Mucosa of descending colon (tissue), 3 donors: ENCODE measurements around the gene NRCAM. TPM values are rescaled to one million over a fixed set of nuclear protein-coding genes. Genes with fewer than 3 reads are reported as not detected.
A peak's percentile ranks its signal among the peaks of the same experiment; 100 is the strongest.

Experiments
- ATAC-seq: fragments of 200-7000 bp; cut with Tn5 transposase; one replicate; pipeline ENCODE4 v1.9.1; 2020; ENCODE audit warnings: mild to moderate bottlenecking, moderate library complexity
- DNase-seq, 3 donors: peaks; one replicate each; pipeline ENCODE4 v3.0.0-alpha.2; 2020
- H3K36me3 ChIP-seq: fragments of 200-600 bp; one replicate; pipeline ENCODE4 v1.8.0; 2021; ENCODE audit warnings: low read depth, mild to moderate bottlenecking
- H3K4me1 ChIP-seq: fragments of 200-600 bp; one replicate; pipeline ENCODE4 v1.8.0; 2021; ENCODE audit warnings: low read depth, mild to moderate bottlenecking
- H3K4me3 ChIP-seq: fragments of 200-600 bp; one replicate; pipeline ENCODE4 v1.8.0; 2021; ENCODE audit warnings: mild to moderate bottlenecking
- H3K9me3 ChIP-seq: fragments of 200-600 bp; one replicate; pipeline ENCODE4 v1.8.0; 2021; ENCODE audit warnings: mild to moderate bottlenecking
- intact Hi-C, 2 donors: fragments of 100-400 bp; cut with DNase I in 1 of 2; cut with micrococcal nuclease in 1 of 2; formaldehyde crosslinking; loops; one replicate each; pipeline versions ENCODE4 v1.11.0 to v1.11.1; 2022; cut with DNase I, micrococcal nuclease
- total RNA-seq, 3 donors: library from RNA; stranded (reverse); fragmentation: NEBNext Ultra II Directional in 2 of 3; extraction: Animal tissue kit (Norgen Biotek cat#: 25700) in 2 of 3; gene quantifications; one replicate each; pipeline versions ENCODE4 v1.2.1 to v1.2.4, GENCODE V29; 2021 to 2023
- TF ChIP-seq, protein P1 (sequence below): fragments of 200-600 bp; IDR thresholded peaks from one replicate; pipeline ENCODE4 v1.8.0; 2022; ENCODE audit warnings: antibody characterized with exemption, mild to moderate bottlenecking
- donor health status: DM: no; HTN: no; CAD: no; lungs with moderate emphysema.
- donor health status: DM: no; HTN: no; CAD: no.
- donor health status: DM: no; HTN: yes; CAD: no.

Gene NRCAM
- total RNA-seq, 3 donors from 2014 or later: 1.0 to 3.4 (median 2.3) TPM

DNA sequence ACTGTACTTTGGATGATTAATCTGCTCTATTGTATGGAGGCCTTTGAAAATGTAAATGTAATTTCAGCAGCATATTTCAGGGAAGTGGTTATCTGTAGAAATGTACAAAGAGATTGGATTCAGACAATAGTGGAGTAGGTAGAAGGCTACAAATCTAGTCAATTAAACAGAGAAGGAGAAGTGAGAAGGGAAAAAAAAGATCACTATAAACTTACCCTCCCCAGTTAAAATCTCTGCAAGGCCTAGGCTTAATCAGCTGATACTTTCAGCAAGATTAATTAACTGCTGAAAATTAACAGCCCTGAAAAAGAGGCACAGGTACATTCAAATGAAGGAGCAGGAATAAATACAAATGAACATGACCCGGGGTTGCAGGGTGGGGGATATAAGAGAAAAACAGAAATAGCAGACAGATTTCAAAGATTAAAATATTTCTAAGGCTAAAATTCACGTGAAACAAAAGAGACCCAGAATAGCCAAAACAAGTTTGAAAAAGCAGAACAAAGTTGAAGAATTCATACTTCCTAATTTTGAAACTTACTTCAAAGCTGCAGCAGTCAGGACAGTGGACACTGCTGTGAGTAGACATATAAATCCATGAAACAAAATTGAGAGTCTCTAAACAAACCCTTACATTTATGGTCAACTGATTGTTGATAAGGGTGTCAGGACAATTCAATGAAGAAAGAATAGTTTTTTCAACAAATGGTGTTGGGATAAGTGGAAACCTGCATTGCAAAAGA is 96.0 kb downstream of the NRCAM start:
- DNase-seq (no peak), ATAC-seq (no peak)
- Histone ChIP-seq H3K4me3 (no peak overlapping the region), H3K9me3 (no peaks in the 10 kb centered on the region), H3K36me3 (no peaks in the 10 kb centered on the region), H3K4me1 (no peaks in the 10 kb centered on the region)
- intact Hi-C loops: no loop called here
- TF ChIP-seq, protein P1, sequence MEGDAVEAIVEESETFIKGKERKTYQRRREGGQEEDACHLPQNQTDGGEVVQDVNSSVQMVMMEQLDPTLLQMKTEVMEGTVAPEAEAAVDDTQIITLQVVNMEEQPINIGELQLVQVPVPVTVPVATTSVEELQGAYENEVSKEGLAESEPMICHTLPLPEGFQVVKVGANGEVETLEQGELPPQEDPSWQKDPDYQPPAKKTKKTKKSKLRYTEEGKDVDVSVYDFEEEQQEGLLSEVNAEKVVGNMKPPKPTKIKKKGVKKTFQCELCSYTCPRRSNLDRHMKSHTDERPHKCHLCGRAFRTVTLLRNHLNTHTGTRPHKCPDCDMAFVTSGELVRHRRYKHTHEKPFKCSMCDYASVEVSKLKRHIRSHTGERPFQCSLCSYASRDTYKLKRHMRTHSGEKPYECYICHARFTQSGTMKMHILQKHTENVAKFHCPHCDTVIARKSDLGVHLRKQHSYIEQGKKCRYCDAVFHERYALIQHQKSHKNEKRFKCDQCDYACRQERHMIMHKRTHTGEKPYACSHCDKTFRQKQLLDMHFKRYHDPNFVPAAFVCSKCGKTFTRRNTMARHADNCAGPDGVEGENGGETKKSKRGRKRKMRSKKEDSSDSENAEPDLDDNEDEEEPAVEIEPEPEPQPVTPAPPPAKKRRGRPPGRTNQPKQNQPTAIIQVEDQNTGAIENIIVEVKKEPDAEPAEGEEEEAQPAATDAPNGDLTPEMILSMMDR: no peak

GRCh38 chr7:108358553-108358952 is 97.7 kb downstream of the NRCAM start:
- DNase-seq (peak in 1 of 3 donors; percentile 9), ATAC-seq (peak; percentile 93)
- TF ChIP-seq, protein P1: no peak
- Histone ChIP-seq H3K36me3 (no peaks in the 10 kb centered on the region), H3K4me1 (no peaks in the 10 kb centered on the region), H3K9me3 (no peaks in the 10 kb centered on the region), H3K4me3 (no peak overlapping the region)
- intact Hi-C loops: no loop called here

DNA sequence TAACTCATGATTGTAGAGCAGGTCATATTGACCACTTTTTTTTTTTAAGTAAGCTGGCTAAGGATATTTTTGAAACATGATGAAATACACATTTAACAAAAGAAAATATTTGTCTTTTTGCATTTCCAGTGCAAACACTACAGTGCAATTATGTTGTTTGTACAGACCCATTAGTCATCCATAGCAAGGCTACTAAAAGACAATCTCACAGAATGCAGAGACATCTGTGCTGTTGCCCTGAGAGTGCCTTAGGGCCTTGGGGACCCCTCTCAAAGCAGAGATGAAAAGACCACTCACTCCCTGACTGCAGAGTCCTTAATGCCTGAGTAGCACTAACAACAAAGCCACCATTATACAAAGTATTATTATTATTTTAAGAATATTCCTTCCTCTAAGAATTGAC is 104.5 kb downstream of the NRCAM start:
- ATAC-seq (peak; percentile 43), DNase-seq (no peak)
- no peaks in the 10 kb centered on the region for H3K4me1 ChIP-seq
- intact Hi-C loops: no loop called here
- H3K36me3 ChIP-seq: no peaks in the 10 kb centered on the region
- H3K4me3 ChIP-seq: no peak overlapping the region
- TF ChIP-seq, protein P1: no peak
- no peaks in the 10 kb centered on the region for H3K9me3 ChIP-seq

- Histone ChIP-seq H3K36me3 (no peaks in the 10 kb centered on the region), H3K4me1 (no peaks in the 10 kb centered on the region), H3K9me3 (no peaks in the 10 kb centered on the region), H3K4me3 (no peak overlapping the region)
- TF ChIP-seq, protein P1: no peak
- DNase-seq (no peak), ATAC-seq (no peak)
- intact Hi-C loops: no loop called here
These were observed 107.3 kb downstream of the NRCAM start for GRCh38 chr7:108348913-108349312.

GRCh38 chr7:108347616-108348015 is 108.6 kb downstream of the NRCAM start:
- DNase-seq: peak in 1 of 3 donors; percentile 6
- intact Hi-C loops: no loop called here
- Histone ChIP-seq H3K36me3 (no peaks in the 10 kb centered on the region), H3K4me1 (no peaks in the 10 kb centered on the region), H3K9me3 (no peaks in the 10 kb centered on the region), H3K4me3 (no peak overlapping the region)
- TF ChIP-seq, protein P1: no peak
- peak; percentile 21 for ATAC-seq
